Heart right ventricle (tissue), 16 donors: Measurements from ENCODE around the gene SNUPN. TPM values are rescaled to one million over a fixed set of nuclear protein-coding genes. Genes with fewer than 3 reads are reported as not detected.

Source experiments
- ATAC-seq, 8 donors: fragments of 200-7000 bp; cut with Tn5 transposase; one replicate each; pipeline ENCODE4 v1.9.1; 2020; ENCODE audit warnings: mild to moderate bottlenecking in 8 of 8, moderate library complexity in 8 of 8, moderate number of reproducible peaks in 1 of 8
- DNase-seq, 2 donors: peaks; one replicate each; pipeline ENCODE4 v3.0.0-alpha.2; 2020
- H3K27ac ChIP-seq, 10 donors: fragments of 200-600 bp; sonication (generic) in 2 of 10; one replicate each; pipeline versions ENCODE4 v1.5.0 to v1.8.0; 2020 to 2022; ENCODE audit warnings: mild to moderate bottlenecking in 3 of 10
- H3K27me3 ChIP-seq, 7 donors: fragments of 200-600 bp; one replicate each; pipeline ENCODE4 v1.8.0; 2021 to 2022; ENCODE audit warnings: mild to moderate bottlenecking in 2 of 7
- H3K36me3 ChIP-seq, 9 donors: fragments of 200-600 bp; sonication (generic) in 1 of 9; one replicate each; pipeline versions ENCODE4 v1.5.0 to v1.8.0; 2020 to 2022; ENCODE audit warnings: mild to moderate bottlenecking in 2 of 9
- H3K4me1 ChIP-seq, 9 donors: fragments of 200-600 bp; sonication (generic) in 1 of 9; one replicate each; pipeline versions ENCODE4 v1.5.0 to v1.8.0; 2020 to 2022; ENCODE audit warnings: mild to moderate bottlenecking in 4 of 9
- H3K4me3 ChIP-seq, 10 donors: fragments of 200-600 bp; sonication (generic) in 2 of 10; one replicate each; pipeline versions ENCODE4 v1.5.0 to v1.8.0; 2020 to 2022; ENCODE audit warnings: mild to moderate bottlenecking in 7 of 10, moderate library complexity in 2 of 10
- H3K9me3 ChIP-seq, 11 donors: fragments of 200-600 bp in 10 of 11; sonication (generic) in 2 of 11; one replicate each; pipeline versions ENCODE4 v1.5.0 to v1.8.0; 2013 to 2022; ENCODE audit warnings: mild to moderate bottlenecking in 2 of 11, control low read depth in 1 of 11, moderate library complexity in 1 of 11
- CTCF ChIP-seq, 9 donors: fragments of 200-600 bp; sonication (generic) in 2 of 9; IDR thresholded peaks; one replicate each; pipeline versions ENCODE4 v1.5.0 to v1.8.0; 2021 to 2022; ENCODE audit warnings: antibody characterized with exemption in 9 of 9, mild to moderate bottlenecking in 5 of 9, moderate library complexity in 1 of 9
- WGBS, 2 donors: extraction: QIAGEN DNeasy Blood & Tissue Kit; methylation state at CpG; one replicate each; pipeline ENCODE4 v1.1.7; 2013; ENCODE audit warnings: inconsistent platforms in 1 of 2; 5-methylcytosine and 5-hydroxymethylcytosine counted together
- intact Hi-C, 10 donors: fragments of 100-400 bp; cut with DNase I; formaldehyde crosslinking; loops; one replicate each; pipeline versions ENCODE4 v1.11.1 to v1.14.2; 2022
- polyA plus RNA-seq, 2 donors: library from polyadenylated mRNA; stranded (reverse); fragments of 200-250 nt; gene quantifications; one replicate each; pipeline ENCODE4 v1.2.3, GENCODE V29; 2013
- total RNA-seq, 10 donors: library from RNA; stranded (reverse); fragmentation: NEBNext Ultra II Directional in 3 of 10; extraction: Animal tissue kit (Norgen Biotek cat#: 25700) in 3 of 10; gene quantifications; one replicate each; pipeline versions ENCODE4 v1.2.1 to v1.2.4, GENCODE V29; 2021 to 2023
- donor health status: Arrhythmogenic right ventricular cardiomyopathy.
- donor health status: ischemic (EF 13 %, LVEDD 7.1; RV severe dilation, severe dysfunction).
- donor health status: healthy with polysubstance abuse.
- donor health status: DM: no; HTN: yes; CAD: no.
- donor health status: DM: no; HTN: no; CAD: no.
- donor health status: ischemic (EF 25% LVEDD 6.9; RV normal size, moderate dysfunction).
- donor health status: ischemic (EF 25% LVEDD 5.7; RV mildly dilated, moderate dysfunction).
- donor health status: healthy.
- donor health status: DM: yes; HTN: yes; CAD: no.
- donor health status: Ischemic cardiomyopathy.
- donor health status: ischemic (EF 35%, LVEDD 5.7; RV mildly dilated, moderate dysfunction).
- donor health status: nonischemic (EF 11% LVEDD 7.7; RV severe dilation, severe dysfunction).
- donor health status: DM: yes; HTN: yes; CAD: no.
- donor health status: PGD.
- donor health status: ischemic (EF 29% LVEDD 5.4; RV normal size, mild dysfunction).
- donor health status: nonischemic (EF 23%, LVEDD 6.1; RV moderate dilation, normal function).

Gene SNUPN
- total and polyA plus RNA-seq, 12 donors: 12.9 to 18.2 (median 16.1) TPM

GRCh38 chr15:75553659-75554058, 71.9 kb downstream of the SNUPN start:
- Histone ChIP-seq H3K27me3 (no peaks in the 10 kb centered on the region), H3K36me3 (no peaks in the 10 kb centered on the region), H3K4me3 (no peak overlapping the region), H3K9me3 (no peaks in the 10 kb centered on the region), H3K27ac (no peak overlapping the region), H3K4me1 (peaks cover 0 to 35% (median 21%) of the 10 kb centered on the region in 9 donors)
- no peak for TF ChIP-seq CTCF (IDR thresholded peaks at IDR 0.05)
- DNase-seq (no peak), ATAC-seq (peak in 1 of 8 donors; percentile 6)
- intact Hi-C loops: no loop called here

- no peak for ATAC-seq
- no peak for DNase-seq
- Histone ChIP-seq H3K36me3 (no peaks in the 10 kb centered on the region), H3K27ac (no peak overlapping the region), H3K9me3 (no peaks in the 10 kb centered on the region), H3K4me3 (no peak overlapping the region), H3K4me1 (peaks cover 0 to 43% (median 21%) of the 10 kb centered on the region in 9 donors), H3K27me3 (no peaks in the 10 kb centered on the region)
- intact Hi-C loops: no loop called here
- TF ChIP-seq CTCF (IDR thresholded peaks at IDR 0.05): no peak
- WGBS, 2 donors: 88 to 92% methylated on average over 4 of the region's 4 CpGs
Measured at GRCh38 chr15:75551091-75551490, 74.4 kb downstream of the SNUPN start.

Other genes with a start within 250 kb of the SNUPN start
- gene SIN3A, start 174.0 kb downstream of the SNUPN start, total RNA-seq: 10 to 100 TPM; 24.9 to 41.8 (median 29.9) TPM
- gene SIN3A, start 174.0 kb downstream of the SNUPN start, polyA plus RNA-seq: 1 to 10 TPM; 7.9 to 8.2 TPM
- gene PTPN9, start 46.4 kb downstream of the SNUPN start, total RNA-seq: 10 to 100 TPM in 1 of 10 donors, 1 to 10 TPM in 9; 5.8 to 11.0 (median 8.4) TPM
- 1 to 10 TPM; 2.0 to 6.7 TPM for gene PTPN9, start 46.4 kb downstream of the SNUPN start, polyA plus RNA-seq
- 10 to 100 TPM; 33.8 to 57.6 (median 40.2) TPM for gene IMP3, start 14.5 kb upstream of the SNUPN start, total RNA-seq
- 10 to 100 TPM; 33.7 to 77.2 TPM for gene IMP3, start 14.5 kb upstream of the SNUPN start, polyA plus RNA-seq
- gene SNX33, start 22.2 kb upstream of the SNUPN start, total RNA-seq: 10 to 100 TPM in 4 of 10 donors, 1 to 10 TPM in 6; 7.6 to 14.8 (median 9.8) TPM
- 1 to 10 TPM; 7.4 to 8.1 TPM for gene SNX33, start 22.2 kb upstream of the SNUPN start, polyA plus RNA-seq
- gene CSPG4, start 87.1 kb upstream of the SNUPN start, total RNA-seq: 10 to 100 TPM in 8 of 10 donors, 1 to 10 TPM in 2; 7.4 to 19.8 (median 13.0) TPM
- 10 to 100 TPM; 12.1 TPM for gene CSPG4, start 87.1 kb upstream of the SNUPN start, polyA plus RNA-seq
- gene UBE2Q2, start 217.7 kb upstream of the SNUPN start, total RNA-seq: 10 to 100 TPM; 16.0 to 36.5 (median 25.3) TPM
- 10 to 100 TPM; 12.5 to 24.3 TPM for gene UBE2Q2, start 217.7 kb upstream of the SNUPN start, polyA plus RNA-seq